T-cell (primary cell): Measurements from ENCODE around the gene RASGEF1B. TPM values are rescaled to one million over a fixed set of nuclear protein-coding genes. Genes with fewer than 3 reads are reported as not detected.

Source experiments
- ATAC-seq, 4 experiments: fragments of 200-7000 bp in 3 of 4; fragments of 150-1000 bp in 1 of 4; cut with Tn5 transposase; replicated peaks in 1 of 4; 1 replicate in 3 of 4; 2 replicates in 1 of 4; pipeline ENCODE4 v1.10.0; 2021; ENCODE audit warnings: moderate library complexity in 3 of 4, mild to moderate bottlenecking in 2 of 4, moderate number of reproducible peaks in 1 of 4
- CTCF ChIA-PET, 2 donors: fragments of 300-600 bp; sonication (Branson Sonifier 250); formaldehyde crosslinking; loops; one replicate each; lab custom pipeline; 2022; ENCODE audit warnings: antibody characterized with exemption in 2 of 2; lab: Charles Lee
- POLR2A ChIA-PET, 2 donors: fragments of 300-600 bp; sonication (Branson Sonifier 250); formaldehyde crosslinking; loops; one replicate each; lab custom pipeline; 2022; ENCODE audit warnings: antibody characterized with exemption in 2 of 2; lab: Charles Lee
- DNase-seq, 35 experiments: peaks; one replicate each; pipeline versions ENCODE4 v3.0.0 to v3.0.0-alpha.2; 2013 to 2023
- H3K27ac ChIP-seq: one replicate; pipeline ENCODE4 v1.5.1; 2013; ENCODE audit warnings: low read length
- H3K27me3 ChIP-seq, 2 experiments: replicated peaks in 1 of 2; 1 replicate in 1 of 2; 2 replicates in 1 of 2; pipeline versions ENCODE4 v1.6.1 to v1.7.0; 2013; ENCODE audit warnings: low read length in 1 of 2, mixed read lengths in 1 of 2; ENCODE audit not compliant: control insufficient read depth in 2 of 2, insufficient read depth in 2 of 2; ENCODE audit errors: extremely low read depth in 1 of 2
- H3K36me3 ChIP-seq, 2 donors: 1 replicate in 1 of 2; 2 replicates in 1 of 2; pipeline versions ENCODE4 v1.6.1 to v1.7.0; 2013; ENCODE audit warnings: low read length in 1 of 2; ENCODE audit not compliant: control insufficient read depth in 2 of 2, insufficient read depth in 1 of 2; ENCODE audit errors: extremely low read depth in 1 of 2
- H3K4me1 ChIP-seq, 2 experiments: 1 replicate in 1 of 2; 2 replicates in 1 of 2; pipeline versions ENCODE4 v1.6.1 to v1.7.0; 2013; ENCODE audit warnings: low read length in 2 of 2, mixed read lengths in 1 of 2; ENCODE audit not compliant: insufficient read depth in 2 of 2, control insufficient read depth in 1 of 2; ENCODE audit errors: extremely low read depth in 1 of 2
- H3K4me3 ChIP-seq, 2 donors: 1 replicate in 1 of 2; 2 replicates in 1 of 2; pipeline versions ENCODE4 v1.5.1 to v1.7.0; 2013; ENCODE audit warnings: mild to moderate bottlenecking in 2 of 2, low read length in 1 of 2, moderate library complexity in 1 of 2; ENCODE audit not compliant: control insufficient read depth in 1 of 2; ENCODE audit errors: extremely low read depth in 1 of 2
- H3K9me3 ChIP-seq: 2 replicates; pipeline ENCODE4 v1.7.0; 2013
- H3K27ac Mint-ChIP-seq, 2 donors: one replicate each; pipeline ENCODE4 v1.8.0; 2020 to 2021; ENCODE audit warnings: mild to moderate bottlenecking in 2 of 2, mixed read lengths in 2 of 2
- H3K27me3 Mint-ChIP-seq, 2 donors: one replicate each; pipeline ENCODE4 v1.8.0; 2021 to 2022; ENCODE audit warnings: mixed read lengths in 2 of 2
- H3K36me3 Mint-ChIP-seq: one replicate; pipeline ENCODE4 v1.8.0; 2021; ENCODE audit warnings: mixed read lengths
- H3K4me1 Mint-ChIP-seq, 3 donors: one replicate each; pipeline ENCODE4 v1.8.0; 2020 to 2022; ENCODE audit warnings: mixed read lengths in 3 of 3, mild to moderate bottlenecking in 1 of 3
- H3K4me3 Mint-ChIP-seq, 3 donors: one replicate each; pipeline ENCODE4 v1.8.0; 2020 to 2022; ENCODE audit warnings: mild to moderate bottlenecking in 3 of 3, mixed read lengths in 3 of 3, moderate library complexity in 3 of 3
- H3K9me3 Mint-ChIP-seq, 3 donors: one replicate each; pipeline ENCODE4 v1.8.0; 2020 to 2022; ENCODE audit warnings: mixed read lengths in 3 of 3
- WGBS: methylation state at CpG from one replicate; pipeline ENCODE4 v1.1.5; 2013; ENCODE audit warnings: missing lambda C conversion rate; ENCODE audit not compliant: insufficient coverage; 5-methylcytosine and 5-hydroxymethylcytosine counted together
- total RNA-seq, 35 experiments: library from RNA in 6 of 35; stranded (reverse) in 6 of 35; fragments of 120-200 nt in 1 of 35; gene quantifications; one replicate each; pipeline versions ENCODE4 v1.2.1 to v1.2.4 and lab custom pipeline; 2013 to 2026

Gene RASGEF1B
- total RNA-seq, 5 donors from 2014 or later (not counting 1 experiment from before 2014, with no cell fraction given): 7.3 to 54.0 (median 8.1) TPM

- no peaks in the 10 kb centered on the region for H3K9me3 ChIP-seq
- POLR2A ChIA-PET: no interaction called here
- no peak overlapping the region for H3K4me3 Mint-ChIP-seq
- WGBS: 98% methylated on average over 25 of the region's 25 CpGs
- H3K27ac Mint-ChIP-seq: no peak overlapping the region
- no peak for DNase-seq
- no peak overlapping the region for H3K4me3 ChIP-seq
- peak in 1 of 4 experiments; percentile 22 for ATAC-seq
- no peaks in the 10 kb centered on the region for H3K27me3 Mint-ChIP-seq
- peaks cover 64% of the 10 kb centered on the region for H3K36me3 Mint-ChIP-seq
- peaks cover 18 to 43% of the 10 kb centered on the region in 2 donors for H3K36me3 ChIP-seq
- H3K4me1 ChIP-seq: no peaks in the 10 kb centered on the region
- H3K27ac ChIP-seq: no peak overlapping the region
- no peaks in the 10 kb centered on the region for H3K9me3 Mint-ChIP-seq
- peaks cover 0 to 2% (median 2%) of the 10 kb centered on the region in 3 donors for H3K4me1 Mint-ChIP-seq
- no peaks in the 10 kb centered on the region for H3K27me3 ChIP-seq
- CTCF ChIA-PET: no interaction called here
These were observed 42.1 kb downstream of the RASGEF1B start for GRCh38 chr4:81429607-81430006.

DNA sequence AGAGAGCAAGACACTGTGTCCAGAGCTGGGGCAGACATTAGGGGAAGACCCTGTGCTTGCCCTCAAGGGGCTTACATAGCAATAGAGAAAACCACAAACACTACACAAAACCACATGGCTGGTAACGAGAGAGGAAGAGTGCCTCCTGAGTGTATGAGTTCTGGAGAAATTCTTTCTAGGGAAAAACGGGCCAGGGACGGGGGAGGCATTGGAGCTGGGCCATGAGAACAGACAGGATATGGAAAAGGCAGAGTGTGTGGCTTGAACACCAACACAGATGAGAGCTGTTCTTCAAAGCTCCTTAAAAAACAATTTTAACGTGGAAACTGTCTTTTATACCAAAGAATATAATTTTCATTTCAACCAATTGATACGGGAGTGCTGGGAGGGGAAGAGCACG lies 42.7 kb downstream of the RASGEF1B start:
- WGBS: 86% methylated on average over 1 of the region's 6 CpGs
- Mint-ChIP-seq H3K4me1 (peaks cover 0 to 2% (median 2%) of the 10 kb centered on the region in 3 donors), H3K9me3 (no peaks in the 10 kb centered on the region), H3K27ac (no peak overlapping the region), H3K36me3 (peaks cover 64% of the 10 kb centered on the region), H3K4me3 (no peak overlapping the region), H3K27me3 (no peaks in the 10 kb centered on the region)
- no peak overlapping the region for H3K27ac ChIP-seq
- ATAC-seq: no peak
- H3K4me1 ChIP-seq: no peaks in the 10 kb centered on the region
- no peak overlapping the region for H3K4me3 ChIP-seq
- H3K9me3 ChIP-seq: no peaks in the 10 kb centered on the region
- DNase-seq: no peak
- POLR2A ChIA-PET: no interaction called here
- CTCF ChIA-PET: no interaction called here
- H3K27me3 ChIP-seq: no peaks in the 10 kb centered on the region
- H3K36me3 ChIP-seq: peaks cover 18 to 39% of the 10 kb centered on the region in 2 donors

DNA sequence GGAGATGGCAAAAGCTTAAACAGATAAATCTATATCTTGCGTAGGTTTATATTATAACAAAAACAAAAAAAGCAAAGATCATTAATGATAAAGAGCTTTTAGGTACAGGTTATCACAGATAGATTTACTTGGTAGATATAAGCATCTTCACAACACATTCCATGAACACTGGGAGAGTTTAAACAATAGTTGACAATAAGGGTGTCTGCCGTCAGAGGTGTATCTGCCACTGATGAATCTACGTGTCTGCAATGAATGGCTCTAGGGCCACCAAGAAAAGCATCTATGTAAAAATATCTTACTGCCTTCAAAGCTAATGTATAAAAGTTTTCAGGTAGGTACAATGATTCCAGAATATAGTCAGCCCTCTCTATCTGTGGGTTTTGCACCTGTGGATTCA lies 43.7 kb downstream of the RASGEF1B start:
- no peak for DNase-seq
- Mint-ChIP-seq H3K4me1 (peaks cover 0 to 2% (median 2%) of the 10 kb centered on the region in 3 donors), H3K4me3 (no peak overlapping the region), H3K9me3 (no peaks in the 10 kb centered on the region), H3K27me3 (no peaks in the 10 kb centered on the region), H3K36me3 (peaks cover 58% of the 10 kb centered on the region), H3K27ac (no peak overlapping the region)
- CTCF ChIA-PET: no interaction called here
- no peak overlapping the region for H3K27ac ChIP-seq
- no peaks in the 10 kb centered on the region for H3K9me3 ChIP-seq
- no CpG with 5 or more reads among the region's 3 CpGs for WGBS
- H3K27me3 ChIP-seq: no peaks in the 10 kb centered on the region
- POLR2A ChIA-PET: no interaction called here
- no peak overlapping the region for H3K4me3 ChIP-seq
- H3K4me1 ChIP-seq: no peaks in the 10 kb centered on the region
- ATAC-seq: no peak
- H3K36me3 ChIP-seq: peaks cover 18 to 32% of the 10 kb centered on the region in 2 donors

GRCh38 chr4:81427344-81427821 lies 44.3 kb downstream of the RASGEF1B start:
- Mint-ChIP-seq H3K36me3 (peaks cover 58% of the 10 kb centered on the region), H3K9me3 (no peaks in the 10 kb centered on the region), H3K27me3 (no peaks in the 10 kb centered on the region), H3K27ac (no peak overlapping the region), H3K4me3 (no peak overlapping the region), H3K4me1 (peaks cover 0 to 1% (median 0%) of the 10 kb centered on the region in 3 donors)
- WGBS: 58% methylated on average over 2 of the region's 6 CpGs
- no peak for ATAC-seq
- Histone ChIP-seq H3K4me3 (no peak overlapping the region), H3K36me3 (peaks cover 18 to 28% of the 10 kb centered on the region in 2 donors), H3K4me1 (no peaks in the 10 kb centered on the region), H3K27ac (no peak overlapping the region), H3K27me3 (no peaks in the 10 kb centered on the region), H3K9me3 (no peaks in the 10 kb centered on the region)
- CTCF ChIA-PET: interaction anchor here in 1 of 2 donors (0.6 kb wide), 1 partner anchor 1805 kb away, joined by 5 read pairs; no protein-coding TSS in a partner anchor
- no peak for DNase-seq
- POLR2A ChIA-PET: interaction anchor here in 1 of 2 donors (0.6 to 0.7 kb wide), 2 partner anchors 10 to 266 kb away, joined by 3 to 11 read pairs; no protein-coding TSS in a partner anchor

DNA sequence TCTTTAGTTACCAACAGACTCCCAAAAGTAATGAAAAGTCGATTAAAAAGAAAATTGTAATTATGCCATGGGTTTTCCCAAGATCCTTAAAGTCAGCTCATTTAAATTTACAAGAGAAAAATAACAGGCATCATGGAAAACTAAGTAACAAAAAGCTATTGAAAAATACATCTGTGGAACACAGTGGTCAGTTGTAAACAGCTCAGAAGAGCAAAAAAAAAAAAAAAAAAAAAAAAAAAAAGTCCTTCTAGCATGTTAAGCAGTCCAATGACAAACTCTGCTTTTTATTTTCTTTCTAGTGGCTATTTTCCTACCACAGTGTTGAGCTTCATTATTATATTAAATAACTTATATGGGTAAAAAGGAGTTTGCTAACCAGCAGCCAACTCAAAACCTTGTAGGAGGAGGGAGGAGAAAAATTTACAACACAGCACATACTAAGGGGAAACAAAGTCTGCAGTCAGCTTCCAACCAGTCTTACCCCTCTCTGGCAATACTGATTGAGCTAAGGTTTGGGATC lies 44.9 kb downstream of the RASGEF1B start:
- Histone ChIP-seq H3K4me3 (no peak overlapping the region), H3K36me3 (peaks cover 18 to 25% of the 10 kb centered on the region in 2 donors), H3K27ac (no peak overlapping the region), H3K4me1 (no peaks in the 10 kb centered on the region), H3K27me3 (no peaks in the 10 kb centered on the region), H3K9me3 (no peaks in the 10 kb centered on the region)
- Mint-ChIP-seq H3K4me1 (no peaks in the 10 kb centered on the region), H3K4me3 (no peak overlapping the region), H3K9me3 (no peaks in the 10 kb centered on the region), H3K27ac (no peak overlapping the region), H3K36me3 (peaks cover 52% of the 10 kb centered on the region), H3K27me3 (no peaks in the 10 kb centered on the region)
- ATAC-seq (no peak), DNase-seq (no peak)
- CTCF ChIA-PET: interaction anchor here in 1 of 2 donors (0.6 kb wide), 1 partner anchor 1805 kb away, joined by 5 read pairs; no protein-coding TSS in a partner anchor
- WGBS: no CpG with 5 or more reads among the region's 1 CpG
- POLR2A ChIA-PET: interaction anchor here (0.6 to 0.7 kb wide), 4 partner anchors 11 to 1367 kb away, joined by 3 to 11 read pairs (median 6); no protein-coding TSS in a partner anchor

DNA sequence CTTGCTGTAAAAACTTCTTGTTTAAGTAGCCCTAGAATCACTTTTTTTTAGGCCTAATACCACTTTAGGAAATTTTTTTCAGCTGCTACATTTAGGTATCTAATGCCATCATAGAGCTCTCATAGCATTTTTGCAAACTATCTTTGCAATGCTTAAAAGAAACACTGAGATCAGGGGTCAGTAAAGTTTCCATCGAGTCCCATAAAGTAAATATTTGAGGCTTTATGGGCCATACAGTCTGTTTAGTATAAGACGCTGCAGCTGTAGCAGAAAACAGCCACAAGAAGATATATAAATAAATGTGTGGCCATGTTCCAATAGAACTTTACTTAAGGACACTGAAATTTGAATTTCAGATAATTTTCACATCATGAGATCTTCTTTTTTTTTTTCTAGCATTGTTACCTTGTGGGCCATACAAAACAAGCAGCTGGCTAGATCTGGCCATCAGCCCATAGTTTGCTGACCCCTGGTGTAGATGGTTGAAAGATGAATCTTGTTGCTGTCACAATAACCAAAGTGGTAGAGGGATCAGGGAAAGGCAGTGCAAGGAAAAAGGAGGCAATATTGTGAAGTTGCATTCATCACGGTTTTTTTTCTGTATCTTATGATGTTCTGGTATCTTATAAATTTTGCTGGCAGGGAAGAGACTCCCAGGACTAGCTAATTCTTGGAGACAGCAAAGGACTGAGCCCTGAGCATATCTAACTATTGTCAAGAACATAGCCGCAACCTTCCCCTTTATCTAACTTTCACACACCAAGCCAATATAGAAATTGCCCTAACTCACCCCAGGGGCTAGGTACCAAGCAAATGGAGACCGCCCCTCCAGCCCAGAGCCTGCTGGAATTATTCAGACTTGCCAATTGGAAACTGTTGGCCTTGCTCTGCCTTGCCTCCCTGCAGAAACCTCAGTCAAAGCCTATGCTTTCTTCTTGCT lies 46.6 kb downstream of the RASGEF1B start:
- no peaks in the 10 kb centered on the region for H3K27me3 ChIP-seq
- ChIA-PET POLR2A (no interaction called here), CTCF (interaction anchor here (0.7 to 1.4 kb wide), 4 partner anchors 8 to 484 kb away, joined by 3 to 5 read pairs (median 3); no protein-coding TSS in a partner anchor)
- Mint-ChIP-seq H3K36me3 (peaks cover 46% of the 10 kb centered on the region), H3K27me3 (no peaks in the 10 kb centered on the region), H3K4me1 (peaks cover 0 to 3% (median 0%) of the 10 kb centered on the region in 3 donors), H3K9me3 (no peaks in the 10 kb centered on the region), H3K4me3 (no peak overlapping the region), H3K27ac (no peak overlapping the region)
- H3K36me3 ChIP-seq: peaks cover 9 to 12% of the 10 kb centered on the region in 2 donors
- H3K27ac ChIP-seq: no peak overlapping the region
- 100% methylated on average over 2 of the region's 5 CpGs for WGBS
- DNase-seq (no peak), ATAC-seq (no peak)
- H3K4me1 ChIP-seq: no peaks in the 10 kb centered on the region
- no peak overlapping the region for H3K4me3 ChIP-seq
- H3K9me3 ChIP-seq: no peaks in the 10 kb centered on the region
